ENCODE results near the gene LOXL3. TPM values are rescaled to one million over a fixed set of nuclear protein-coding genes. Genes with fewer than 3 reads are reported as not detected.

Gene LOXL3
- polyA plus RNA-seq, 1 of the 3 experiments (the other 2 are of a cell fraction), result 47.9 TPM

- TF ChIP-seq, protein P1, sequence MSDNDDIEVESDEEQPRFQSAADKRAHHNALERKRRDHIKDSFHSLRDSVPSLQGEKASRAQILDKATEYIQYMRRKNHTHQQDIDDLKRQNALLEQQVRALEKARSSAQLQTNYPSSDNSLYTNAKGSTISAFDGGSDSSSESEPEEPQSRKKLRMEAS (IDR thresholded peaks at IDR 0.05; ENCODE audit: low read depth), result no peak
These were observed 49.2 kb downstream of the LOXL3 start (continued) for GRCh38 chr2:74504591-74504990.

DNA sequence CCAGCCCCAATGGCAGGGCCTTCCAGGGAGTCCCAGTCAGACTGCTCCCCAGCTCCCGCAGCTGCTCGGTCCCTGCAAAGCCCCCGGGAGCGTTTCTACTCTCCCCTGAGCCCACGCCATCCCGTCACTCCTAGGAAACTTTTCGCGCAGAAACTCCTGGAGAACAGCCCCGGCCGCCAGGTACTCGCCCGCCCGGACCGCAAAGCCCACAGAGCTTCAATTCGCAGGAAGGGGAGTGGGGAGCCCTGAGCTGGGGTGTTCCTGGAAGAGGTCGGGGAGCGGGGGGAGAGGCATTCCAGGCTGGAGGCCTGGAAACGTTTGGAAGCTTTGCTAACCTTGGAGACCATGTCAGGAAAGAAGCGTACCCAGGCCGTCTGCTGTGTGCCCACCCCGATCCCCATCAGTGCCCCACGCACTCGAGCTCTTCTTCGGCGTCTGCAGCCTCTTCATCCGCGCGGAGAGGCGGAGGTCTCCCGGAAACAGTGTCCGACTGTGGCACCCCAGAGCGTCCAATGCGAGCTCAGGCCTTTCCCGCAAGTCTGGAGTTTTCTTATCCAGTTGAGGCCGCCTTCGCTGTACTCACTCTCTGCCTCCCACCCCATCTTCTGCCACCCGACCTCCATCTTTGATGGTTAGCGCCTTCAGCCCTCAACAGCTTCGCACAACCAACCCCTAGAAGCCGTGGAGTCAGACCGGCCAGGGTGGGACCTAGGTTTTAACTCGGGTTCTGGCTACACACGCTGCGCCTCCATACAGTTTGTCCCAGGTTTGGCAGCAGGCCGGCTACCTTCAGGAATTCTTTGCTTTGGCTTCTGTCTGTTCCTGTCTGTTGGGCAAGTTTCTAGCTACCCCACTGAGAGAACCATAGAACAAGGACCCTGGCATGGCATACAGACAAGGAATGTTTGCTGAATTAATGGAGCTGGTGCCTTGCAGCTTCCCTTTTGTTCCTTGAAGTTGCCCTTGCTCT, 50.0 kb downstream of the LOXL3 start:
- ChIA-PET POLR2A (interaction anchor here (0.5 to 1.0 kb wide), 2 partner anchors 11 to 81 kb away, joined by 3 to 6 read pairs; partner anchors contain the start of gene TLX2), CTCF (interaction anchor here (1.0 to 7.5 kb wide), 5 partner anchors 9 to 87 kb away, joined by 3 to 56 read pairs (median 3); partner anchors contain the start of genes CCDC142 and TTC31)
- no peak overlapping the region for H3K9ac ChIP-seq
- TF ChIP-seq PBX3 (IDR thresholded peaks at IDR 0.05) (no peak), RXRA (IDR thresholded peaks at IDR 0.05; ENCODE audit: borderline replicate concordance, low read depth) (no peak), SMC3 (IDR thresholded peaks at IDR 0.05; ENCODE audit: low read depth, low read length) (no peak), RAD21 (IDR thresholded peaks at IDR 0.05; ENCODE audit: low read length) (no peak), MEF2A (IDR thresholded peaks at IDR 0.05; ENCODE audit: borderline replicate concordance, low read depth) (no peak), MXI1 (IDR thresholded peaks at IDR 0.05; ENCODE audit: low read depth, low read length) (no peak), RCOR1 (IDR thresholded peaks at IDR 0.05; ENCODE audit: low read length) (no peak), EZH2phosphoT487 (IDR thresholded peaks at IDR 0.05; ENCODE audit: borderline replicate concordance, low read depth) (no peak), FOXJ3 (CRISPR knock-in tag; IDR thresholded peaks at IDR 0.05) (no peak), TAF1 (IDR thresholded peaks at IDR 0.05; ENCODE audit: borderline replicate concordance, low read depth, low read length) (no peak), USF2 (IDR thresholded peaks at IDR 0.05; ENCODE audit: borderline replicate concordance, low read depth, low read length) (no peak)
- TF ChIP-seq, protein P2, sequence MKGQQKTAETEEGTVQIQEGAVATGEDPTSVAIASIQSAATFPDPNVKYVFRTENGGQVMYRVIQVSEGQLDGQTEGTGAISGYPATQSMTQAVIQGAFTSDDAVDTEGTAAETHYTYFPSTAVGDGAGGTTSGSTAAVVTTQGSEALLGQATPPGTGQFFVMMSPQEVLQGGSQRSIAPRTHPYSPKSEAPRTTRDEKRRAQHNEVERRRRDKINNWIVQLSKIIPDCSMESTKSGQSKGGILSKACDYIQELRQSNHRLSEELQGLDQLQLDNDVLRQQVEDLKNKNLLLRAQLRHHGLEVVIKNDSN (IDR thresholded peaks at IDR 0.05; ENCODE audit: borderline replicate concordance, low read depth), result no peak
- TF ChIP-seq, protein P3, sequence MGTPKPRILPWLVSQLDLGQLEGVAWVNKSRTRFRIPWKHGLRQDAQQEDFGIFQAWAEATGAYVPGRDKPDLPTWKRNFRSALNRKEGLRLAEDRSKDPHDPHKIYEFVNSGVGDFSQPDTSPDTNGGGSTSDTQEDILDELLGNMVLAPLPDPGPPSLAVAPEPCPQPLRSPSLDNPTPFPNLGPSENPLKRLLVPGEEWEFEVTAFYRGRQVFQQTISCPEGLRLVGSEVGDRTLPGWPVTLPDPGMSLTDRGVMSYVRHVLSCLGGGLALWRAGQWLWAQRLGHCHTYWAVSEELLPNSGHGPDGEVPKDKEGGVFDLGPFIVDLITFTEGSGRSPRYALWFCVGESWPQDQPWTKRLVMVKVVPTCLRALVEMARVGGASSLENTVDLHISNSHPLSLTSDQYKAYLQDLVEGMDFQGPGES (IDR thresholded peaks at IDR 0.05; ENCODE audit: low read depth, low read length), result no peak
- H3K9me3 ChIP-seq, result no peaks in the 10 kb centered on the region
- peaks cover 17% of the 10 kb centered on the region; the same call in 1 of the 2 replicates for H3K79me2 ChIP-seq (ENCODE audit: insufficient read depth)
- H3K4me1 ChIP-seq (ENCODE audit: control insufficient read depth in 1 of 2, insufficient read depth in 2 of 2, low read depth in 1 of 2, low read length in 1 of 2), result peaks cover 19 to 43% of the 10 kb centered on the region in 2 experiments; a peak in 3 of 4 replicates
- no peak overlapping the region for H3K4me3 ChIP-seq (ENCODE audit: low read depth in 2 of 2, low read length in 1 of 2)
- peaks cover 17% of the 10 kb centered on the region for H3F3A ChIP-seq (replicated peaks; ENCODE audit: insufficient read depth)
- no peak overlapping the region for H2AFZ ChIP-seq (ENCODE audit: low read depth)
- H3K27me3 ChIP-seq (ENCODE audit: insufficient read depth), result no peaks in the 10 kb centered on the region
- H3K9me2 ChIP-seq, result no peaks in the 10 kb centered on the region
- no peaks in the 10 kb centered on the region for H4K20me1 ChIP-seq (ENCODE audit: insufficient read depth)
- no peak for DNase-seq
- no peak overlapping the region for H3K27ac ChIP-seq (ENCODE audit: low read depth in 2 of 2, low read length in 1 of 2)
- H3K4me2 ChIP-seq, result no peak overlapping the region
- H3K36me3 ChIP-seq (replicated peaks in 1 of 2; ENCODE audit: control insufficient read depth in 1 of 2, insufficient read depth in 2 of 2, low read length in 1 of 2), result peaks cover 15 to 20% of the 10 kb centered on the region in 2 experiments
- WGBS (ENCODE audit: low lambda C conversion rate), result 95% methylated on average over 43 of the region's 45 CpGs
